ACC112 (cell line): ENCODE measurements around the gene MAS1L.
"Not testable (repeated sequence)": the region's sequence is repeated elsewhere in the genome, so short reads cannot be mapped to it uniquely, and the experiment has no call there.

Experiments used
- H2AFZ ChIP-seq: fragments of 200-600 bp; sonication (generic); one replicate; pipeline ENCODE4 v1.6.0; 2017; ENCODE audit warnings: antibody characterized with exemption, low read length; ENCODE audit not compliant: unreplicated experiment
- H3K27ac ChIP-seq: fragments of 200-600 bp; sonication (generic); 2 replicates; pipeline ENCODE4 v1.5.1; 2014; ENCODE audit warnings: low read depth, mild to moderate bottlenecking, antibody characterized with exemption, low read length, moderate library complexity
- H3K27me3 ChIP-seq: fragments of 200-600 bp; sonication (generic); 2 replicates; pipeline ENCODE4 v1.6.1; 2014; ENCODE audit warnings: mild to moderate bottlenecking, antibody characterized with exemption, low read length, moderate library complexity, mixed read lengths; ENCODE audit not compliant: insufficient read depth
- H3K36me3 ChIP-seq: fragments of 200-600 bp; sonication (generic); 2 replicates; pipeline ENCODE4 v1.6.1; 2016; ENCODE audit warnings: mild to moderate bottlenecking, antibody characterized with exemption, low read length, moderate library complexity, mixed read lengths; ENCODE audit not compliant: insufficient read depth
- H3K4me1 ChIP-seq: fragments of 200-600 bp; sonication (generic); one replicate; pipeline ENCODE4 v1.6.1; 2016; ENCODE audit warnings: low read length, mixed read lengths; ENCODE audit not compliant: insufficient read depth, unreplicated experiment, control insufficient read depth
- H3K4me3 ChIP-seq: fragments of 200-600 bp; sonication (generic); 2 replicates; pipeline ENCODE4 v1.5.1; 2014; ENCODE audit warnings: mild to moderate bottlenecking, low read depth, low read length
- H3K79me2 ChIP-seq: fragments of 200-600 bp; sonication (generic); one replicate; pipeline ENCODE4 v1.6.0; 2016; ENCODE audit warnings: low read length; ENCODE audit not compliant: control insufficient read depth, unreplicated experiment, insufficient read depth

The MAS1L gene

DNA sequence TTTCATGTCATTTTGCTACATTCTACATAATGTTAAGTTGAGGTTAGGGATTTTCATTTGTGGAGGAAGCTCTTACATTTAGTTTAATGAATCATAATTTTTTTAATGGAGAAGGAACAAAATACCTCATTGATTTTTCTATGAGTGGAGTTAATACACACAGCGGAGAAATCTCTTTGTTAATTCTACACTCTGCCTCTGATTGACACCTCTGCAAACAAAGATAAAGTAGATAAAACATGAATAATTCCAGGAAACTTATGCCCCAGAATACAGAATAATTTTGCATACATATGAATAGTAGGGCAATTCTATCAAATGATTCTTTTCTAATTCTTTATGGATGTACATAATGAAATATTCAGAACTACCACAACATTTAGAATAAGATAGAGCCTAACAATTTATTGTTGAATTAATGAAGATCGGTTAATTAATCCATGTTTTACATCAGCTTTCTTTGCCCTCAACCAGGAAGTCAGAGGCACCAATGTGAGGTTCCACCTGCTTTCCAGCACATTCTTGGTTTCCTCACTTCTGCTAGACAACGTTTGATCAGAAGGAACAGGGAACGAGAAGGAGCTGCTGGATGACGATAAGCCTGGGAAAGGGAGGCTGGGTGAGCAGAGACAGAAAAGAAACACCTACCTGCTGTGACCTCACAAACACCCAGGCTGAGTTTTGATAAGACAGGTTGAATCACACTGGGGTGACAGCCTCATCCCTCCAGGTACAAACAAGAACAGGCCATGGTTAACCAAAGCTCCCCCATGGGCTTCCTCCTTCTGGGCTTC is 26.5 kb downstream of the MAS1L start:
- Histone ChIP-seq H3K27ac (no peak overlapping the region), H3K79me2 (no peaks in the 10 kb centered on the region), H3K4me3 (no peak overlapping the region), H3K27me3 (no peaks in the 10 kb centered on the region), H3K4me1 (no peaks in the 10 kb centered on the region), H2AFZ (no peak overlapping the region), H3K36me3 (no peaks in the 10 kb centered on the region)

DNA sequence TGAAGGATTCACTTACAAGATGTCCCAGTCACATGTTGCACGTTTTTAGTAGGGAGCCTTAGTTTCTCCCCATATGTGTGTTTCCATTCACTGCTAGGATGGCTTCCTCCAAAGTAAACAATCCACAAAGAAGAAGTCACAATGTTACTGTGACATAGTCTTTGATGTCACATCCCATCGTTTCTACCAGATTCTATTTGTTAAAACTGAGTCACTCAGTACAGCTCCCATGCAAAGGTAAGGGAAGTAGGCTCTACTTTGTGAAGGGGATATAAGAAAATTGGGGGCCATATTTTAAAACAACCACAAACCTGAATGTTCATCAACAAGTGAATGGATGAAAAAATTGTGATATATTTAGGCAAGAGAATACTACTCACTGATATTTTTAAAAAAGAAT is 30.8 kb downstream of the MAS1L start, which contains the start of the genes OR11A1 and OR2H1:
Gene OR11A1, minus strand, starts transcription at position 101 of the 400 bp plus-strand sequence. CDS start 29,430 bp downstream, outside the sequence.
Gene OR2H1, plus strand, starts transcription at position 185 of the 400 bp plus-strand sequence. CDS start 4,615 bp downstream, outside the sequence.
- H3K27me3 ChIP-seq, result no peaks in the 10 kb centered on the region

GRCh38 chr6:29451471-29452193 is 36.1 kb downstream of the MAS1L start:
- no peaks in the 10 kb centered on the region for H3K79me2 ChIP-seq
- H2AFZ ChIP-seq, result no peak overlapping the region
- H3K36me3 ChIP-seq, result no peaks in the 10 kb centered on the region
- no peaks in the 10 kb centered on the region for H3K27me3 ChIP-seq
- H3K4me3 ChIP-seq, result no peak overlapping the region
- no peaks in the 10 kb centered on the region for H3K4me1 ChIP-seq
- H3K27ac ChIP-seq, result no peak overlapping the region

More for the DNA sequence above, 30.8 kb downstream of the MAS1L start, which contains the start of the genes OR11A1 and OR2H1:
- Histone ChIP-seq H3K4me3 (no peak within 1 kb of the TSS), H2AFZ (no peak within 1 kb of the TSS), H3K36me3 (no peaks in the 10 kb centered on the region), H3K27ac (no peak within 1 kb of the TSS), H3K4me1 (no peaks in the 10 kb centered on the region), H3K79me2 (no peaks in the 10 kb centered on the region)

DNA sequence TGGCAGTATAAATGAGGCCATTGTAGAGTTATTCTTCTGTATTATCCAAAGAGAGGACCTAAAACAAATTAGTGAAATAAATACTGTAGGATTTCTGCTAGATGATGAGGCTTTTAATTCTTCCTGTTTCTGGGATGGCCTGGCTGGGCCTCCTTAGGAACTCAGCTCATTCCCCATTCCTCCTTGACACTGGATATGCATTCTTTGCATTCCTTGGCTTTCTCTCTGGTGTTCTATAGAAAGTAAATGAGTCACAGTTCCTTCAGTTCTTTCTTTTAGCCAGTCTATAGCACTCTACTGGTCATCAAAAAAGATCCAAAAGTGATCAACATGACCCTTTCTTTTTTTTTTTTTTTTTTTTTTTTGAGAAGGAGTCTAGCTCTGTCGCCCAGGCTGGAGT is 40.1 kb downstream of the MAS1L start:
- Histone ChIP-seq H3K27ac (no peak overlapping the region), H3K4me3 (no peak overlapping the region), H3K79me2 (no peaks in the 10 kb centered on the region)

GRCh38 chr6:29444031-29444430 is 43.7 kb downstream of the MAS1L start:
- not testable (repeated sequence) for H2AFZ ChIP-seq, H3K4me3 ChIP-seq, H3K79me2 ChIP-seq, H3K36me3 ChIP-seq, H3K27me3 ChIP-seq, H3K4me1 ChIP-seq, H3K27ac ChIP-seq

More for the DNA sequence above, 40.1 kb downstream of the MAS1L start:
- no peaks in the 10 kb centered on the region for H3K4me1 ChIP-seq
- no peaks in the 10 kb centered on the region for H3K27me3 ChIP-seq
- H2AFZ ChIP-seq, result no peak overlapping the region
- no peaks in the 10 kb centered on the region for H3K36me3 ChIP-seq

- Histone ChIP-seq H3K79me2 (no peaks in the 10 kb centered on the region), H3K4me1 (no peaks in the 10 kb centered on the region), H3K36me3 (no peaks in the 10 kb centered on the region), H3K27ac (no peak overlapping the region), H3K27me3 (no peaks in the 10 kb centered on the region), H2AFZ (no peak overlapping the region), H3K4me3 (no peak overlapping the region)
Observed at GRCh38 chr6:29442719-29443118, 45.0 kb downstream of the MAS1L start.

GRCh38 chr6:29439006-29439405 is 48.8 kb downstream of the MAS1L start, which contains the start of gene OR10C1:
Gene OR10C1, plus strand, starts transcription at chr6:29439306. Its CDS starts 710 bp downstream, at chr6:29440016.
- Histone ChIP-seq H3K79me2 (no peaks in the 10 kb centered on the region), H3K4me1 (no peaks in the 10 kb centered on the region), H3K27ac (no peak within 1 kb of the TSS), H3K27me3 (no peaks in the 10 kb centered on the region), H3K36me3 (no peaks in the 10 kb centered on the region), H3K4me3 (no peak within 1 kb of the TSS), H2AFZ (no peak within 1 kb of the TSS)

DNA sequence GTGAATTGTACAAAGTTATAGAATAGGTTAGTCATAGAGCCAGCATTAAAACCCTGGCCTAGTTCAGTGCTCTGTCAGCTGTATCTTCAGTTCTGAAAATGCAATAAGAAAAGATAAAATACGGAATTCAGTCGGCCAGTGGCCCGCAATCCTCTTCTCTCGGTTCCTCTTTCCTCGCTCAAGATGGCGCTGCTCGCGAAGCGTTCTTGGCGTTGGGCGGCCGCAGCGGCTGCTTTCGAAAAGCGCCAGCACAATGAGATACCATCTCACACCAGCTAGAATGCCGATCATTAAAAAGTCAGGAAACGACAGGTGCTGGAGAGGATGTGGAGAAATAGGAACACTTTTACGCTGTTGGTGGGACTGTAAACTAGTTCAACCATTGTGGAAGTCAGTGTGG is 51.0 kb downstream of the MAS1L start:
- H3K27me3 ChIP-seq, H3K4me1 ChIP-seq, H3K27ac ChIP-seq, H2AFZ ChIP-seq, H3K79me2 ChIP-seq, H3K4me3 ChIP-seq, H3K36me3 ChIP-seq: not testable (repeated sequence)
